ENCODE data around the gene PRR13. TPM values are rescaled to one million over a fixed set of nuclear protein-coding genes. Genes with fewer than 3 reads are reported as not detected.

Gene PRR13
- total and polyA plus RNA-seq, 2 of the 13 experiments (the other 11 are each of a cell fraction or from before 2014, with no cell fraction given), result 65.0 to 102 TPM

DNA sequence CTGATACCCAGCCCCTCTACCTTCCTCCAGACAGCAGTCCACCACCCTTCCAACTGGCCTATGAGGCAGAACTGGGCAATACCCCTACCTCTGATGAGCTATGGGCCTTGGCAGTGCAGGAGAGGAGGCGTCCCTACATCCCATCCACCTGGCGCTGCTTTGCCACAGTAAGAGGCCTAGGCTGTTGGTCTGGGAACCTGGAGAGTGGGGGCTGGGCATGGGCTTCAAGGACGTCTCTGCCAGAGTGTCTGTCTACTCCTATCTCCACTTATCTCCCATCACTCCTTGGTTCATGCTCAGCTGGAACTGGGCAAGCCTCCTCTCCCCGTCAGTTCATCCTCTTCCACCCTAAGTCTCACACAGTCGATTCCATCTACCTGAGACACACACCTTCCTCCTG, 11.4 kb upstream of the PRR13 start (continued):
- TF ChIP-seq, protein P1, sequence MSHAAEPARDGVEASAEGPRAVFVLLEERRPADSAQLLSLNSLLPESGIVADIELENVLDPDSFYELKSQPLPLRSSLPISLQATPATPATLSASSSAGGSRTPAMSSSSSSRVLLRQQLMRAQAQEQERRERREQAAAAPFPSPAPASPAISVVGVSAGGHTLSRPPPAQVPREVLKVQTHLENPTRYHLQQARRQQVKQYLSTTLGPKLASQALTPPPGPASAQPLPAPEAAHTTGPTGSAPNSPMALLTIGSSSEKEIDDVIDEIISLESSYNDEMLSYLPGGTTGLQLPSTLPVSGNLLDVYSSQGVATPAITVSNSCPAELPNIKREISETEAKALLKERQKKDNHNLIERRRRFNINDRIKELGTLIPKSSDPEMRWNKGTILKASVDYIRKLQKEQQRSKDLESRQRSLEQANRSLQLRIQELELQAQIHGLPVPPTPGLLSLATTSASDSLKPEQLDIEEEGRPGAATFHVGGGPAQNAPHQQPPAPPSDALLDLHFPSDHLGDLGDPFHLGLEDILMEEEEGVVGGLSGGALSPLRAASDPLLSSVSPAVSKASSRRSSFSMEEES (CRISPR knock-in tag; IDR thresholded peaks at IDR 0.05), result no peak
- no peak for TF ChIP-seq ZNF430 (CRISPR knock-in tag; IDR thresholded peaks at IDR 0.05)
- no peak for TF ChIP-seq ZFP36 (IDR thresholded peaks at IDR 0.05; ENCODE audit: borderline replicate concordance, low read depth, low read length, partially characterized antibody)
- TF ChIP-seq, protein P2, sequence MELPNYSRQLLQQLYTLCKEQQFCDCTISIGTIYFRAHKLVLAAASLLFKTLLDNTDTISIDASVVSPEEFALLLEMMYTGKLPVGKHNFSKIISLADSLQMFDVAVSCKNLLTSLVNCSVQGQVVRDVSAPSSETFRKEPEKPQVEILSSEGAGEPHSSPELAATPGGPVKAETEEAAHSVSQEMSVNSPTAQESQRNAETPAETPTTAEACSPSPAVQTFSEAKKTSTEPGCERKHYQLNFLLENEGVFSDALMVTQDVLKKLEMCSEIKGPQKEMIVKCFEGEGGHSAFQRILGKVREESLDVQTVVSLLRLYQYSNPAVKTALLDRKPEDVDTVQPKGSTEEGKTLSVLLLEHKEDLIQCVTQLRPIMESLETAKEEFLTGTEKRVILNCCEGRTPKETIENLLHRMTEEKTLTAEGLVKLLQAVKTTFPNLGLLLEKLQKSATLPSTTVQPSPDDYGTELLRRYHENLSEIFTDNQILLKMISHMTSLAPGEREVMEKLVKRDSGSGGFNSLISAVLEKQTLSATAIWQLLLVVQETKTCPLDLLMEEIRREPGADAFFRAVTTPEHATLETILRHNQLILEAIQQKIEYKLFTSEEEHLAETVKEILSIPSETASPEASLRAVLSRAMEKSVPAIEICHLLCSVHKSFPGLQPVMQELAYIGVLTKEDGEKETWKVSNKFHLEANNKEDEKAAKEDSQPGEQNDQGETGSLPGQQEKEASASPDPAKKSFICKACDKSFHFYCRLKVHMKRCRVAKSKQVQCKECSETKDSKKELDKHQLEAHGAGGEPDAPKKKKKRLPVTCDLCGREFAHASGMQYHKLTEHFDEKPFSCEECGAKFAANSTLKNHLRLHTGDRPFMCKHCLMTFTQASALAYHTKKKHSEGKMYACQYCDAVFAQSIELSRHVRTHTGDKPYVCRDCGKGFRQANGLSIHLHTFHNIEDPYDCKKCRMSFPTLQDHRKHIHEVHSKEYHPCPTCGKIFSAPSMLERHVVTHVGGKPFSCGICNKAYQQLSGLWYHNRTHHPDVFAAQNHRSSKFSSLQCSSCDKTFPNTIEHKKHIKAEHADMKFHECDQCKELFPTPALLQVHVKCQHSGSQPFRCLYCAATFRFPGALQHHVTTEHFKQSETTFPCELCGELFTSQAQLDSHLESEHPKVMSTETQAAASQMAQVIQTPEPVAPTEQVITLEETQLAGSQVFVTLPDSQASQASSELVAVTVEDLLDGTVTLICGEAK (IDR thresholded peaks at IDR 0.05), result no peak
- TF ChIP-seq, protein P2 (CRISPR knock-in tag; IDR thresholded peaks at IDR 0.05), result no peak
- TF ChIP-seq, protein P3, sequence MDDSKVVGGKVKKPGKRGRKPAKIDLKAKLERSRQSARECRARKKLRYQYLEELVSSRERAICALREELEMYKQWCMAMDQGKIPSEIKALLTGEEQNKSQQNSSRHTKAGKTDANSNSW (CRISPR knock-in tag; IDR thresholded peaks at IDR 0.05; ENCODE audit: borderline replicate concordance), result no peak
- no peak for TF ChIP-seq JUNB (CRISPR knock-in tag; IDR thresholded peaks at IDR 0.05; ENCODE audit: borderline replicate concordance)

Measured in HepG2 (cell line).